ENCODE results near the gene RBMXL3.

RBMXL3 gene

DNA sequence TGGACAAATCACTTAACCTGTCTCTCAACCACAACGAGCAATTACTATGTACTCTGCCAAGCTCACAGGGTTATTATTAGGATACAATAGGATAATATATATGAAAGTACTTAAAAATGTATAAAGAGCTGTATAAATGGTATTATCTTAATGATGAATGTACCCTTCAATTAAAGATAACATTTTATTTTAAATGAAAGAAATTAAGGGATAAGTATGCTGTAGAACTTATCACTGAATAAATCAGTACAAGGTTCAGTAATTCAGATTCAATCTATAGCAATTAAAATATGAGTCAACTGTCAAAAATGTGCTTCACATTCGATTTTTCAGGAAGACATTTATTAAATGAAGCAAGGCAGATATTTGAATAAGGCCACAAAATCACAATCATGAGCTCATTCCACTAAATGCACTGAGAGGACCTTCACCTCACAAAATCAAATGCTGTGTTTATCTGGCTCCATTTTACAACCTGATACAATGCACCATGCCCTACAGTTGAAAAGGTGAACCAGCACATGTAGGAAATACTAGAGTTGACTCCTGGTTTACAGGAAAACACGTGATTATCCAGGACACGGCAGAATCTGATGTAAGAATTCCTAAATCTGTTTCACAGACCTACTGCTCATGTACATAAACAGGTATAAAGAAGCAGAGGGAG, 40.3 kb downstream of the RBMXL3 start:
- TF ChIP-seq EZH2phosphoT487 (conservative IDR thresholded peaks at IDR 0.05; ENCODE audit: low read length): no peak
- TF ChIP-seq, protein P1, sequence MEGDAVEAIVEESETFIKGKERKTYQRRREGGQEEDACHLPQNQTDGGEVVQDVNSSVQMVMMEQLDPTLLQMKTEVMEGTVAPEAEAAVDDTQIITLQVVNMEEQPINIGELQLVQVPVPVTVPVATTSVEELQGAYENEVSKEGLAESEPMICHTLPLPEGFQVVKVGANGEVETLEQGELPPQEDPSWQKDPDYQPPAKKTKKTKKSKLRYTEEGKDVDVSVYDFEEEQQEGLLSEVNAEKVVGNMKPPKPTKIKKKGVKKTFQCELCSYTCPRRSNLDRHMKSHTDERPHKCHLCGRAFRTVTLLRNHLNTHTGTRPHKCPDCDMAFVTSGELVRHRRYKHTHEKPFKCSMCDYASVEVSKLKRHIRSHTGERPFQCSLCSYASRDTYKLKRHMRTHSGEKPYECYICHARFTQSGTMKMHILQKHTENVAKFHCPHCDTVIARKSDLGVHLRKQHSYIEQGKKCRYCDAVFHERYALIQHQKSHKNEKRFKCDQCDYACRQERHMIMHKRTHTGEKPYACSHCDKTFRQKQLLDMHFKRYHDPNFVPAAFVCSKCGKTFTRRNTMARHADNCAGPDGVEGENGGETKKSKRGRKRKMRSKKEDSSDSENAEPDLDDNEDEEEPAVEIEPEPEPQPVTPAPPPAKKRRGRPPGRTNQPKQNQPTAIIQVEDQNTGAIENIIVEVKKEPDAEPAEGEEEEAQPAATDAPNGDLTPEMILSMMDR (IDR thresholded peaks at IDR 0.05; ENCODE audit: insufficient read depth, low read length, poor library complexity, severe bottlenecking): no peak

DNA sequence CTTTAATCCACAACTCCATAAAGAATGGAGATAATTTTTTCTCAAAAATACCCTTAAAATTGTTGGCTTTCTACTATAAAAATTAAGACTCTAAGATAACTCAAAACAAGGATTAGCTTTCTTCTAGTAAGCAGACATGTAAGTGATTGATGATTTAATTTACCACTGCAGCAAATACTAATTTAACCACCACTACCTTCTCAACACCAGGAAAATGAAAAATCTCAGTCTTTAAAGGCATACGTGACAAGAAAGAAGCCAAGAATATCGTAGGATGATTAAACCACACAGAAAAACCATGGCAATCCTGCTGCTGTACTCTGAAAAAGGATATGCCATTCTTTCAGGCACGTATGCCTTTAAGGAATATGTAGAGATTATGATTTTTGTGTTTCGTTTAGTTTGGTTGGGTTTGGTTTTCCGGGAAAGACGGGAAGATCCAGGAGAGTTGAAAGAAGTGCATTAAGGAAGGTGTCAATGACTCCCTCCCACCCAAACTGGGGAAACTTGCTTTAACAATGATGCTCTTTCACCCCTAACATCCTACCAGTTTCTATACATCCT, 43.8 kb downstream of the RBMXL3 start:
- no peaks in the 10 kb centered on the region for H4K20me1 ChIP-seq (ENCODE audit: low read depth, low read length)
- no peaks in the 10 kb centered on the region for H3K9me2 ChIP-seq (replicated peaks; ENCODE audit: insufficient read depth, low read length)
- H3K36me3 ChIP-seq (ENCODE audit: low read length): no peaks in the 10 kb centered on the region
- H3K9me3 ChIP-seq (ENCODE audit: insufficient read depth, low read length): no peaks in the 10 kb centered on the region
- H3K27me3 ChIP-seq (ENCODE audit: low read length): no peaks in the 10 kb centered on the region
- H3K9ac ChIP-seq (ENCODE audit: low read length): no peak overlapping the region
- no peak overlapping the region for H3K27ac ChIP-seq (ENCODE audit: low read depth, low read length)
- no peaks in the 10 kb centered on the region for H3F3A ChIP-seq (ENCODE audit: insufficient read depth)
- H3K4me2 ChIP-seq (ENCODE audit: low read depth, low read length, poor library complexity, severe bottlenecking): no peak overlapping the region
- TF ChIP-seq EZH2phosphoT487 (conservative IDR thresholded peaks at IDR 0.05; ENCODE audit: low read length): no peak
- no peak overlapping the region for H3K4me3 ChIP-seq (ENCODE audit: insufficient read depth, low read length, poor library complexity, severe bottlenecking)
- H2AFZ ChIP-seq (ENCODE audit: low read depth, low read length, severe bottlenecking): no peak overlapping the region
- H3K79me2 ChIP-seq (ENCODE audit: insufficient read depth, low read length): no peaks in the 10 kb centered on the region

More for the DNA sequence above, 40.3 kb downstream of the RBMXL3 start:
- no peak overlapping the region for H3K27ac ChIP-seq (ENCODE audit: low read depth, low read length)
- H3K27me3 ChIP-seq (ENCODE audit: low read length): no peaks in the 10 kb centered on the region
- no peaks in the 10 kb centered on the region for H3F3A ChIP-seq (ENCODE audit: insufficient read depth)
- no peaks in the 10 kb centered on the region for H4K20me1 ChIP-seq (ENCODE audit: low read depth, low read length)
- H3K36me3 ChIP-seq (ENCODE audit: low read length): no peaks in the 10 kb centered on the region
- H3K79me2 ChIP-seq (ENCODE audit: insufficient read depth, low read length): no peaks in the 10 kb centered on the region
- H3K9me3 ChIP-seq (ENCODE audit: insufficient read depth, low read length): no peaks in the 10 kb centered on the region
- H3K9ac ChIP-seq (ENCODE audit: low read length): no peak overlapping the region
- no peak overlapping the region for H2AFZ ChIP-seq (ENCODE audit: low read depth, low read length, severe bottlenecking)
- no peak overlapping the region for H3K4me2 ChIP-seq (ENCODE audit: low read depth, low read length, poor library complexity, severe bottlenecking)
- no peak overlapping the region for H3K4me3 ChIP-seq (ENCODE audit: insufficient read depth, low read length, poor library complexity, severe bottlenecking)
- H3K9me2 ChIP-seq (replicated peaks; ENCODE audit: insufficient read depth, low read length): no peaks in the 10 kb centered on the region

DNA sequence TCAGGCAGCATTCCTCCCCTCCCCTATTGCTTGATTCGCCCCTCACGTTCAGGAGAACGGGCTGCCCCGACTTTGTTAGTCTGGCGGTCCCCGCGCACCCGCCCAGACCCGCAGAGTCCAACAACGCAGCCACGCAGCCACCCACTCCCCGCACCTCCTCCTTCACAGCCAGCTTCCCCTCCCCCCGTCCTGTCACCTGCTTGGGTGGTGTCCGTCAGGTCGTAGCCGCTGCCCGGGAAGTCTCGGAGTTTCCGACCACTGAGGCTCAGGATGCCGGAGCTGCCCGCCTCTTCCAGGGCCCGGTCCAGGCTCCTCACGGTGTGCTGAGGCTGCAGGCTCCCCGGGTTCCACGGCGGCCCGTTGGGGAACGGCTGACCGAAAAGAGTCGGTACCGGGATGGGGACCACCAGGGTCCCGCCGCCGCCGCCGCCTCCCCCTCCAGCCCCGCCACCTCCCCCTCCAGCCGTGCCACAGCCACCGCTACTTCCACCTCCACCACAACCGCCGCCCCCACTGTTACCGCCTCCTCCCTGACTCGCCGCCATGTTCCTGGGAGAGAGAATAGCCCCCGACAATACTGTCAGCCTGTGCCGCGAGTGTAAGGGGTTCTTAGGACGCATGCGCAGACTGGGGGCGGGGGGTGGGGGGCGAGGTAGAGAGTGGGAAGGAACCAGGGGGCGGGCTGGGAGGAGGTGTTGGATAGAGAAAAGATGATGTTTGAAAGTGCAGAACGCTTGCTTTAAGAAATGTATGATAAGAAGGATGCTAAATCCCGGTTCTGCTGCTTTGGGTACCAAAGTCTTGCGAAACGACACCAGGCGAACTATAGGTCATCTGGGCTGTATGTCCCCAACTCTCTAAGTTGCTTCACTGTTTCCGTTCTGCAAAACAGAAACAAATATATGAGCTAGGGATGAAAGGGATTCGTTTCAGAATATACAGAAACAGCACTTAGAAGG, 44.6 kb downstream of the RBMXL3 start, which contains the start of gene LRCH2:
Gene LRCH2, minus strand, starts transcription at position 600 of the 959 bp plus-strand sequence. Its CDS starts 55 bp downstream, at position 545.
- Histone ChIP-seq H3K9me3 (ENCODE audit: insufficient read depth, low read length) (no peaks in the 10 kb centered on the region), H3K79me2 (ENCODE audit: insufficient read depth, low read length) (no peaks in the 10 kb centered on the region), H3K9ac (ENCODE audit: low read length) (no peak within 1 kb of the TSS), H3F3A (ENCODE audit: insufficient read depth) (no peaks in the 10 kb centered on the region), H2AFZ (ENCODE audit: low read depth, low read length, severe bottlenecking) (no peak within 1 kb of the TSS), H4K20me1 (ENCODE audit: low read depth, low read length) (no peaks in the 10 kb centered on the region), H3K9me2 (replicated peaks; ENCODE audit: insufficient read depth, low read length) (no peaks in the 10 kb centered on the region), H3K36me3 (ENCODE audit: low read length) (no peaks in the 10 kb centered on the region), H3K27ac (ENCODE audit: low read depth, low read length) (no peak within 1 kb of the TSS), H3K27me3 (ENCODE audit: low read length) (no peaks in the 10 kb centered on the region), H3K4me3 (ENCODE audit: insufficient read depth, low read length, poor library complexity, severe bottlenecking) (no peak within 1 kb of the TSS), H3K4me2 (ENCODE audit: low read depth, low read length, poor library complexity, severe bottlenecking) (no peak within 1 kb of the TSS)
- TF ChIP-seq, protein P1 (IDR thresholded peaks at IDR 0.05; ENCODE audit: insufficient read depth, low read length, poor library complexity, severe bottlenecking): no peak
- TF ChIP-seq EZH2phosphoT487 (conservative IDR thresholded peaks at IDR 0.05; ENCODE audit: low read length): no peak
